Mesenteric fat pad (tissue), 1 donor: ENCODE results near the gene GALNT13. TPM values are rescaled to one million over a fixed set of nuclear protein-coding genes. Genes with fewer than 3 reads are reported as not detected.

Source experiments
- DNase-seq: peaks from one replicate; pipeline ENCODE4 v3.0.0-alpha.2; 2020; ENCODE audit warnings: low spot score
- total RNA-seq: library from RNA; stranded (reverse); fragmentation: NEBNext Ultra II Directional; extraction: Animal tissue kit (Norgen Biotek cat#: 25700); gene quantifications from one replicate; pipeline ENCODE4 v1.2.1, GENCODE V29; 2021
- donor health status: DM: yes; HTN: yes; CAD: no.

Gene GALNT13
- total RNA-seq, 1 donor from 2014 or later, result 3.1 TPM

DNA sequence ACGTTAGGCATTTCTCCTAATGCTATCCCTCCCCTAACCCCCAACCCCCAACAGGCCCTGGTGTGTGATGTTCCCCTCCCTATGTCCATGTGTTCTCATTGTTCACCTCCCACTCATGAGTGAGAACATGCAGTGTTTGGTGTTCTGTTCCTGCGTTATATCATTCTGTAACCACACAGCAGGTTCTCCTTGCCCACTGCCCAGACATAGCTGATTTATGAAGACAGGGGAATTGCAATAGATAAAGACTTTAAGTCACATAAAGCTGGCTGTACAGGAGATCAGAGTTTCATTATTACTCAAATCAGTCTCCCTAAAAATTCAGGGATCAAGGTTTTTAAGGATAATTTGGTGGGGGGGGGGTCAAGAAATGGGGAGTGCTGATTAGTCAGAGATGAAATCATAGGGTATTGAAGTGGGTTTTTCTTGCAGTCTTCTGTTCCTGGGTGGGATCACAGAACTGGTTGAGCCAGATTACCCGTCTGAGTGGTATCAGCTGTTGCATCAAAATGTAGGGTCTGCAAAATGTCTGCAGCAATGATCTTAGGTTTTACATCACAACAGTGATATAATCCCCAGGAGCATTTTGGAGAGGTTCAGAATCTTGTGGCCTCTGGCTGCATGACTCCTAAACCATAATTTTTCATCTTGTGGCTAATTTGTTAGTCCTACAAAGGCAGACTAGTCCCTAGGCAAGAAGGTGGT lies 434.7 kb downstream of the GALNT13 start:
- no peak for DNase-seq

DNA sequence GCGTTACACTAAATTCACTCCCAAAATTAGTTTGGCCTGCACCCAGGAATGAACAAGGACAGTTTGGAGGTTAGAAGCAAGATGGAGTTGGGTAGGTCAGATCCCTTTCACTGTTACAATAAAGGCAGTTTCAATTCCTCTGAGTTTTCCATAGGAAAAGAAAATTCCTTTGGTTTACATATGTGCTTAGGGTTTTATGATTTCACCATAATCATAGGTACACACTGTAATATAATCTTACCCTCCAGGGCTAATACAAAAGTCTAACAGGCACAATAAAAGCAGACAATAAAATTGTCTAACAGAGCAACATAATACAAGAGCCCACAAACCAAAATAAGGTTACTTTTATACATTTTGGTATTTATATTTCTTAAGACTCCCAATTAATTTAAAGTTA lies 435.3 kb downstream of the GALNT13 start:
- no peak for DNase-seq

- DNase-seq, result no peak
These were observed 452.9 kb downstream of the GALNT13 start for GRCh38 chr2:154324601-154325000.

- no peak for DNase-seq
These were observed 457.8 kb downstream of the GALNT13 start for GRCh38 chr2:154329510-154329909.

DNA sequence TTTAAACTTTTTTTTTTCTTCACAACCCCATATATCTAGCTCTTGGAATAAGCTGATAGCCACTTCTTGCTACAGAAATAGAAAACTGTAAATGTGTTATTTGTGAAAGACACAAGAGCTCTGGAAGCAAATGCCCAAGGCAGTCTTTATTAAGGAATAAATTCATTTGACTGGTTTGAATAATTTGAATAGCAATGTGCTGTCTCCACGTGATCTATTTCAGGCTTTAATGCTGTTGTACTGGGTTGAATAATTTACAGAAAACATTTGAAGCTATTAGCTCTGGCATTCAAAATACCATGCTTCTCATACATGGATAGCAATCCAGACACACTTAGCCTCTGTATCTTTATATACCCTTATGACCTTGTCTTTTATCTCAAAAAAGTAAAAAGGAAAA lies 460.1 kb downstream of the GALNT13 start:
- no peak for DNase-seq

DNA sequence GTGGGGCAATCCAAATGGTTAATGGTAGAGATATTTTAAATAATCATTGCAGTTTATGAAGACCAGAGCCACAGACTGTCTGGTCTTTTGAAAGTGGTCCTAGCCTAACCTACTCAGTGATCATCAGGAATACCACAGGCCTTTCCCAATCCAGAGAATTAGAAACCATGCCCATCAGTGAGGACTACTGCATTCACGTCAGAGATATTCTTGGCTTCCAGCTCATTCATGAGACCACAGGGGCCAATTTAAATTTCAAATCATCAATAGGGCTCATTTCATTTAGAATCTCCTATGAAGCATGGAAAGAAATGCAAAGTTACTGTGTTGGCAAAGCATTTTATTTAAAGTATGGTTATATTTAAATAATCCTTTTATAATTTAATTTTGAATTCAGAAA lies 464.5 kb downstream of the GALNT13 start:
- DNase-seq, result no peak

- DNase-seq, result no peak
These were observed 466.7 kb downstream of the GALNT13 start for GRCh38 chr2:154338352-154338967.

DNA sequence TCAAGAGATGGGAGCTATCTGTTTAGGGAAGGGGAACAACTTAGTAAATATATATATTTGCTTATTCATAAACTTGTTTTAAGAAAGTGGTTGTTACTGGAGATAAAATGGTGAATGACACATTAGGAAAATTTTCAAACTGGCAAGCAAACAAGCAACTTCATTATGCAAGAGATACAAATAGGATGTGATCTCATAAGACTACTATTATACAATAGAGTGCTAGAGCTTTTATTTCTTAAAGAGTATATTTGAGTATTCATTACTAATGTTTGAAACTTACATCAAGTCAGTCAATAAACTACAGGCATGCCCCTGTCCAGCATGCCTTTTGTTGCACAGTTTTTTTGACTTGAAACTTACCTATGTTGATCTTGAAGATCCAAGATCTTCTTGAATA lies 471.6 kb downstream of the GALNT13 start:
- no peak for DNase-seq

GRCh38 chr2:154350911-154351310 lies 479.2 kb downstream of the GALNT13 start:
- DNase-seq, result no peak

DNA sequence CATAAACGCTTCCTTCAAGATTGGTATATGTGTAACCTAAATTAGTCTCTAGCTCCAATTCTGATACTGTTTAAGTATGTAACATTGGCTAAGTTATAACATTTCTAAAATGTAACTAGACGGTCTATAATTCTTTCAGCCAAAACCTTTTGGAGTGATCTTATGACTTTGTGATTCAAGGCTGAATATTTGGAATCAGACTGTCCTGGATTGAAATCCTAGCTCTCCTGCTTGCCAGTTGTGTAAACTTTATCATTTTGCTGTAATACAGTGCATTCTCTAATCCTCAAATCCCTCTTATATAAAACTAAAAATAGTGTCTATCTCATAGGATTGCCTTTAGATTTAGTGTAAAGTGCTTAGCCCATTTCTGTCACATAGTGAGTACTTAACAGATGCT lies 489.6 kb downstream of the GALNT13 start:
- DNase-seq, result no peak

DNA sequence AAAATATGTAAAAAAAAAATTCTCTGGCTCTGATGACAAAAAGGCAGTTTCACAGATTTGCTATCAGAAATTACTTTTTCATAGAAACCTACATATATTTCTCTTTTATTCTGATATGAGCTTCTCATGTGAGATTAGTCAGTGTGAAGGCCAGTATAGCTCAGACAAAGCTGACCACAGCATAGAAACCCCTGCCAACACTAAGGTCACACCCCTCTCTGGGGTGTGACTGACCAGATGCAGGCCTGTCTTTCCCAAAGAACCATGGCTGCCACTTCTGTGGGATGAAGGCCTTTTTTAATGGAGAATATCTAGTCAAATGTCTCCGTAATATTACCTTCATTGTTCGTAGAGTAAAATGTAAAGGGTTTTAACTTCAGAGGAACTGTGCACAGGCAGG lies 496.4 kb downstream of the GALNT13 start:
- DNase-seq, result no peak

GRCh38 chr2:154370873-154371272 lies 499.2 kb downstream of the GALNT13 start:
- no peak for DNase-seq

GRCh38 chr2:154374416-154374815 lies 502.7 kb downstream of the GALNT13 start:
- no peak for DNase-seq

GRCh38 chr2:154375579-154375931 lies 503.8 kb downstream of the GALNT13 start:
- no peak for DNase-seq

GRCh38 chr2:154381931-154382794 lies 510.4 kb downstream of the GALNT13 start:
- no peak for DNase-seq

GRCh38 chr2:154386186-154386585 lies 514.5 kb downstream of the GALNT13 start:
- DNase-seq, result no peak

DNA sequence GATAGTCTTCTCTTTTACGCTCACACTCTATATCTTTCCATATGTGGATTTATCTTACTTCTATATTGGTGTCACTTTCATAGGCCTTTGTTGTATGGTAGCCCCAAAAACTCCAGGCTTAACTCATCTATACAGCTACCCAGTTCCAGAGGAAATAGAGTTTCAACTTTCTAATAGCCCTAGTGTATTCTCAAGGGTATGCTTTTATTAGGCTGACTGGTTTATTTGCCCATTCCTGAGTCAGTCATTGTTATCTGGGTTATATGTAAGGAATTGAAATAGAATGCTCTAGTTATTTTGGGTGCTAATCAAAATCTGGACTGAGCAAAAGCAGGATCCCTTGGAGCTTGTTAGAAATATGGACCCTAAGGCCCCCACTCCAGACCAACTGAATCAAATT lies 519.3 kb downstream of the GALNT13 start:
- DNase-seq, result no peak

DNA sequence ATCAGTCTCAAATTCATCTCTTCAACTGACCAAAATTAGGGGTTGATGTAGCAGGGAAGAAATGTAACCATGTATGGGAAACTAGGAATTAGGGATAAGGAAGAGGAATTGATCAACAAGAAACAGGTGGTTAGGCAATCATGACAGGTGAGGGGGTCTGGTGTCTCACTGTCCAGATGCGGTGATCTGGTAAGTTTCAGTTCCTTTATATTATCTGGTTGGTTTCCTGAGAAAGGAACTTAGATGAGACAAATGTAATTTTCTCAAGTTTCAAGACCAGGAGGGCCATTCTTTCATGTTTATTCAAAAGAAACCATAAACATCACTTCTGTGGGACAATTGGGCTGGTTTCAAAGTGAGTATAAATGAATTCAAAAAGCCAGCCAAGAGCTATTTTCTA lies 520.5 kb downstream of the GALNT13 start:
- no peak for DNase-seq

DNA sequence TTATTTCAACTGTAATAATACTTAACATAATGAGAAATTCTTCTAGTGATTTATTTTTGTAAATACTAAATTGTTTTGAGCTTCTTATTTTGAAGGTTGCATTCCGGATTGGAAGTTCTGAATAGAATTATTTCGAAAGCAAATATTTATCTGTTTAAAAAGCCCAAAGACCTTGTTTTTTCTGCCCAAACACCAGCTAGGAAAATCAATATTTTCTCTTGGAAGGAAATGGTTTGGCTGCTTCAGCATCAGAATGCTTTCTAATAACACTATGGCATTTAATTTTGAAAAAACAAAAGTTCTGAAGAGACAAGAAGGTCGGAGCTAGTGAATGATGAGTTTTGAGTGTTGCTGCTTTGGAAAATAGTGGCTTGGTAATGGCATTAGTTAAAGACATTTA lies 522.9 kb downstream of the GALNT13 start:
- DNase-seq, result no peak

- DNase-seq, result no peak
These were observed 529.0 kb downstream of the GALNT13 start for GRCh38 chr2:154400563-154401290.

DNA sequence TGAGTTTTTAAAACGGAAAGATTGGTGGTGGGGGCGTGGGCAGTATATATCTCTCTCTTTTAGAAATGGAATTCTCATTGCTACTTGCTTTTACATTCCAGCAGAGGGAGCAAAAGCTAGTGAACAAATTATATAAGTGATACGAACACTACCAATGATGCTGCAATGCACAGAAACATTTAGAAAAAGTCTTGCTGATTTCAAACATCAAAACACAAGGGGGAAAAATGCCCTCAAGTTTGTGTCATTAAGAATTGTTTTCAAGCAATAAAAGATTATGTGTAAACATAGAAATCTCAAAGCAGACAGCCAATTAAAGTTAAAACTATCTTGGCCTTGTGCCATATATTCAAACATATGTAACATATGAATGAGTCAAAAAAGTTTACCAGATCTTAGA lies 530.5 kb downstream of the GALNT13 start:
- no peak for DNase-seq
